ENCODE data around the gene CEMIP2.

Gene CEMIP2

GRCh38 chr9:71647094-71647591 lies 121.2 kb downstream of the CEMIP2 start:
- no peak for FAIRE-seq
- DNase-seq (ENCODE audit: low spot score) = peak; percentile 70

GRCh38 chr9:71646131-71646530 lies 122.2 kb downstream of the CEMIP2 start:
- no peak for DNase-seq (ENCODE audit: low spot score)
- FAIRE-seq = no peak

GRCh38 chr9:71644819-71645362 lies 123.4 kb downstream of the CEMIP2 start:
- FAIRE-seq (no peak), DNase-seq (ENCODE audit: low spot score) (no peak)

GRCh38 chr9:71643330-71643729 lies 125.0 kb downstream of the CEMIP2 start:
- FAIRE-seq (no peak), DNase-seq (ENCODE audit: low spot score) (no peak)

GRCh38 chr9:71642056-71642455 lies 126.3 kb downstream of the CEMIP2 start:
- no peak for FAIRE-seq

GRCh38 chr9:71638627-71639026 lies 129.7 kb downstream of the CEMIP2 start:
- DNase-seq (ENCODE audit: low spot score) = no peak
- no peak for FAIRE-seq

More at GRCh38 chr9:71642056-71642455, 126.3 kb downstream of the CEMIP2 start:
- DNase-seq (ENCODE audit: low spot score) = no peak

- DNase-seq (ENCODE audit: low spot score) = no peak
- no peak for FAIRE-seq
Observed at GRCh38 chr9:71637926-71638325, 130.4 kb downstream of the CEMIP2 start.

GRCh38 chr9:71637375-71637774 lies 130.9 kb downstream of the CEMIP2 start:
- FAIRE-seq (no peak), DNase-seq (ENCODE audit: low spot score) (no peak)

GRCh38 chr9:71636143-71636839 lies 132.0 kb downstream of the CEMIP2 start:
- FAIRE-seq (no peak), DNase-seq (ENCODE audit: low spot score) (no peak)

GRCh38 chr9:71634752-71635151 lies 133.6 kb downstream of the CEMIP2 start:
- FAIRE-seq (no peak), DNase-seq (ENCODE audit: low spot score) (no peak)

Measured in urothelium cell line (cell line).